ENCODE data around the gene TACC3.

TACC3 gene

GRCh38 chr4:1753294-1753696 is 32.0 kb downstream of the TACC3 start:
- Histone ChIP-seq H3K4me1 (peaks cover 6% of the 10 kb centered on the region), H3K4me3 (ENCODE audit: low read depth, low read length) (no peak overlapping the region), H3K27me3 (no peaks in the 10 kb centered on the region), H3K9me3 (no peaks in the 10 kb centered on the region), H3K36me3 (no peaks in the 10 kb centered on the region)
- DNase-seq: no peak
- TF ChIP-seq CTCF (IDR thresholded peaks at IDR 0.05; ENCODE audit: low read depth, low read length): no peak

GRCh38 chr4:1753697-1754311 is 32.5 kb downstream of the TACC3 start:
- no peak for TF ChIP-seq CTCF (IDR thresholded peaks at IDR 0.05; ENCODE audit: low read depth, low read length)

GRCh38 chr4:1754336-1754735 is 33.0 kb downstream of the TACC3 start:
- no peaks in the 10 kb centered on the region for H3K27me3 ChIP-seq
- TF ChIP-seq CTCF (IDR thresholded peaks at IDR 0.05; ENCODE audit: low read depth, low read length): no peak

More at GRCh38 chr4:1753697-1754311, 32.5 kb downstream of the TACC3 start:
- Histone ChIP-seq H3K9me3 (no peaks in the 10 kb centered on the region), H3K36me3 (no peaks in the 10 kb centered on the region), H3K4me3 (ENCODE audit: low read depth, low read length) (no peak overlapping the region), H3K27me3 (no peaks in the 10 kb centered on the region), H3K4me1 (peaks cover 6% of the 10 kb centered on the region)
- no peak for DNase-seq

GRCh38 chr4:1755297-1755696 is 34.0 kb downstream of the TACC3 start:
- TF ChIP-seq CTCF (IDR thresholded peaks at IDR 0.05; ENCODE audit: low read depth, low read length): no peak
- Histone ChIP-seq H3K36me3 (no peaks in the 10 kb centered on the region), H3K4me1 (peaks cover 6% of the 10 kb centered on the region), H3K27me3 (no peaks in the 10 kb centered on the region), H3K4me3 (ENCODE audit: low read depth, low read length) (no peak overlapping the region), H3K9me3 (no peaks in the 10 kb centered on the region)
- no peak for DNase-seq

More at GRCh38 chr4:1754336-1754735, 33.0 kb downstream of the TACC3 start:
- no peaks in the 10 kb centered on the region for H3K9me3 ChIP-seq
- DNase-seq: no peak
- H3K36me3 ChIP-seq: no peaks in the 10 kb centered on the region
- no peak overlapping the region for H3K4me3 ChIP-seq (ENCODE audit: low read depth, low read length)
- peaks cover 6% of the 10 kb centered on the region for H3K4me1 ChIP-seq

GRCh38 chr4:1756079-1756478 is 34.8 kb downstream of the TACC3 start:
- Histone ChIP-seq H3K4me3 (ENCODE audit: low read depth, low read length) (no peak overlapping the region), H3K9me3 (no peaks in the 10 kb centered on the region), H3K27me3 (no peaks in the 10 kb centered on the region), H3K4me1 (peaks cover 6% of the 10 kb centered on the region), H3K36me3 (no peaks in the 10 kb centered on the region)
- no peak for TF ChIP-seq CTCF (IDR thresholded peaks at IDR 0.05; ENCODE audit: low read depth, low read length)
- DNase-seq: no peak

GRCh38 chr4:1756893-1757779 is 35.8 kb downstream of the TACC3 start:
- Histone ChIP-seq H3K36me3 (no peaks in the 10 kb centered on the region), H3K27me3 (no peaks in the 10 kb centered on the region), H3K9me3 (no peaks in the 10 kb centered on the region), H3K4me3 (ENCODE audit: low read depth, low read length) (no peak overlapping the region), H3K4me1 (peaks cover 6% of the 10 kb centered on the region)
- DNase-seq: no peak
- TF ChIP-seq CTCF (IDR thresholded peaks at IDR 0.05; ENCODE audit: low read depth, low read length): no peak

Data from BE2C (cell line).